ENCODE results near the gene TFDP1.

- TF ChIP-seq, protein P1, sequence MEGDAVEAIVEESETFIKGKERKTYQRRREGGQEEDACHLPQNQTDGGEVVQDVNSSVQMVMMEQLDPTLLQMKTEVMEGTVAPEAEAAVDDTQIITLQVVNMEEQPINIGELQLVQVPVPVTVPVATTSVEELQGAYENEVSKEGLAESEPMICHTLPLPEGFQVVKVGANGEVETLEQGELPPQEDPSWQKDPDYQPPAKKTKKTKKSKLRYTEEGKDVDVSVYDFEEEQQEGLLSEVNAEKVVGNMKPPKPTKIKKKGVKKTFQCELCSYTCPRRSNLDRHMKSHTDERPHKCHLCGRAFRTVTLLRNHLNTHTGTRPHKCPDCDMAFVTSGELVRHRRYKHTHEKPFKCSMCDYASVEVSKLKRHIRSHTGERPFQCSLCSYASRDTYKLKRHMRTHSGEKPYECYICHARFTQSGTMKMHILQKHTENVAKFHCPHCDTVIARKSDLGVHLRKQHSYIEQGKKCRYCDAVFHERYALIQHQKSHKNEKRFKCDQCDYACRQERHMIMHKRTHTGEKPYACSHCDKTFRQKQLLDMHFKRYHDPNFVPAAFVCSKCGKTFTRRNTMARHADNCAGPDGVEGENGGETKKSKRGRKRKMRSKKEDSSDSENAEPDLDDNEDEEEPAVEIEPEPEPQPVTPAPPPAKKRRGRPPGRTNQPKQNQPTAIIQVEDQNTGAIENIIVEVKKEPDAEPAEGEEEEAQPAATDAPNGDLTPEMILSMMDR (IDR thresholded peaks at IDR 0.05), result no peak
- no peak for TF ChIP-seq POLR2AphosphoS5 (IDR thresholded peaks at IDR 0.05)
Observed at GRCh38 chr13:113648216-113648610, 63.7 kb downstream of the TFDP1 start.

Measured in gastroesophageal sphincter (tissue), 3 donors.